Activated CD4-positive, CD25-positive, alpha-beta regulatory T cell treated with anti-CD3 and anti-CD28 coated beads, Interleukin-2, amount 50 U/mL, for 72 hours (primary cell): ENCODE measurements around the gene CCDC33.

Experiments
- DNase-seq: peaks from one replicate; pipeline ENCODE4 v3.0.0; 2021

The CCDC33 gene

DNA sequence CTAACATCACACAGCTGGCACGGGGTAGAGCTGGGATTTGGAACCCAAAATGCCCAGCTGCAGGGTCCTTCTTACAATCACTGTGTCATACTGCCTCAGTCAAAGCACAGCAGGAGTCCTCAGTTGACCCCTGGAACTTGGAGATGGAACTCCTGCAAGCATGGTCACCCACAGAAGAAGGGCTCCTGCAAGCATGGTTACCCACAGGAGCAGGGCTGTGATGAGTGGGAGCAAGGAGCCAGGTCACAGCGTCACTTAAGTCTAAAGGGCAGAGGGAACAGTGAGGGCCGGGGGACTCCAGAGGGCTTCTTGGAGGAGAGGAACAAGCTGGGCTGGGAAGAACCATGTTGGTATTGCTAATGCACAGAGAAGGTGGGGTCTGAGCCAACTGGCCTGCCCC, 24.9 kb downstream of the CCDC33 start:
- DNase-seq, result no peak

DNA sequence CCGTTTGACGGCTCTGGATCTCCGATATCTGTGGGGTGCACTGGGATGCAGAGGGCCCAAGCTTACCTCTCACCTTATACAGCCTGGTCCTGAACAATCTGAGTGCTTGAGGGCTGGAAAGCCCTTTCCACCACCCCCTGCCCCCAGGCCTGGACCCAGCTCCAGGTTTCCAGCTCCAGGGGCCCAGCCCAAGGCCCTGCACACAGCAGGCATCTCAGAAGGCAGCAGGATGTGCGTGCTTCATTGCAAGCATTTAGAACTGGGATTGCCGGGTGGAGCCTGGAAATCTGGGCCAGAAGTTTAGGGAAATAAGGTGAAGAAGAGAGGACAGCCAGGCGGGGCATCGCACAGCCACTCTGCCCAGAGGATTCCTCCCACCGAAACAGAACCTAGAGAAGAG, 25.6 kb downstream of the CCDC33 start:
- DNase-seq, result no peak

DNA sequence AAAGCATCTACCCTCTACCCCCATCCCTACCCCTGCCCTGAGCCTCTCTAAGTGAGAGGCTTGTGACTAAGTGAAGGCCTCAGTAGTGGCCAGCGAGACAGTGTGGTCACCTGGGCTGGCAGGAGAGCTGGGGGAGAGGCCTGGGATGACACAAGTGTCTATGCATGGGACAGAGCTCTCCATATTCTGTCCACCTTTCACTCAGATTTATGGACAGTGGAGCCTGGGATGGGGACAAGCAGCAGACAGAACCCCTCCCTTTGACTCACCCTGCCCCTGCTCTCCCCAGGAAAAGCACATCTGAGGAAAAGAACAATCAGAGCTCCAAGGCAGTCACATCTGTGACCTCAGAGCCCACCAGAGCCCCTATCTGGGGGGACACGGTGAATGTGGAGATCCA, 26.0 kb downstream of the CCDC33 start:
- no peak for DNase-seq

DNA sequence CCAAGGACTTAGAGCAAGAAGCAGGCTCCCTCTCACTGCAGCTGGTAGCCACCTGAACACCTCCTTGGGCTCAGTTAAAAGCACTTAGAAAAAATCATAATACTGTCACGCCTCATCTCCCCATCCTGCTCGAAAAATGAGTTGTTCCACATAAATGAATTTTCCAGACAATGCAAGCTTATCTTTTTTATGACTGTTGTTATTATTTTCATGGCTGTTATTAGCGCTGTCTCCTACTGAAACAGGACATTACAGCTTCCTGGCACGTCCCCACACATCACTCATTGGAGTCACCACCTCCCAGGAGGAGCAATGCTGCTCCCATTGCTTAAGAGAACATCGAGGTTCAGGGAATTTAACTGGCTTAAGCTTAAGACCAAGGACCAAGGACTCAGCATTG, 26.5 kb downstream of the CCDC33 start:
- no peak for DNase-seq

DNA sequence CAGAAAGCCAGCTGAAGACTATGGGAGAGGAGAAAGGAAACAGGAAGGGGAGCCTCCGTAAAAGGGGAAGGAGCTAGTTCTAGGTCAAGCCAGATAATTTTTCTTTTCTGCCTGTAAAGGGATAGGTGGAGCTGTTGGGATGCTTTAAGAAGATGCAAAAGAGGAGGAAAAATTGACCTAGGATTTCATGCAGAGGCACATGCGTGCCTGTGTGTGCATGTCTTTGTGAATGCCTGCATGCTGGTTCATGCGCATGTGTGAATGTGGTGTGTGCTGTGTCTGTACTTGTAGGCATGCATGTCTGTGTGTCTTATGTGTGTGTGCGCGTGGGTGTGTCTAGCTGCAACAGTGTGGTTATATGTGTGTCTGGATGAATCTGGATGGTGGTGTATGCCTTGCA, 27.3 kb downstream of the CCDC33 start:
- no peak for DNase-seq

DNA sequence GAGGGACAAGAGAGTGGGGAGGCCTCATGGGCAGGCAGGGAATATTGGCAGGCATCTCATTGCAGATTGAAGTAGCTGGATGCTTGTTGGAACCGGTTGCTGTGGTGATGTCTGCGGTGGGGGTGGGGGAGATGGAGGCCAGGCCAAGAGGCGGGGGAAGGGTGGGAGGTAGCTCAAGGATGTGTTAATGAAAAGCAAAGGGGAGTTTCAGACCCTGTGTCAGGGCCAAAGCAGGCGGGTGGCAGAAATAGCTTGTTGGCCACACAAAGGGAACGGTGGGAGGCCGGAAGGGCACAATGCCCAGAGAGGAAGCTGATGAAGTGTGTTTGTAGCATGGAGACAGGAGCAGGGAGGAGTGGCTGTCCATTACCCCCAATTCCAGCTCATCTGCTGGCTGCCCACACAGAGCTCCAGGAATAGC, 28.0 kb downstream of the CCDC33 start:
- DNase-seq, result no peak

DNA sequence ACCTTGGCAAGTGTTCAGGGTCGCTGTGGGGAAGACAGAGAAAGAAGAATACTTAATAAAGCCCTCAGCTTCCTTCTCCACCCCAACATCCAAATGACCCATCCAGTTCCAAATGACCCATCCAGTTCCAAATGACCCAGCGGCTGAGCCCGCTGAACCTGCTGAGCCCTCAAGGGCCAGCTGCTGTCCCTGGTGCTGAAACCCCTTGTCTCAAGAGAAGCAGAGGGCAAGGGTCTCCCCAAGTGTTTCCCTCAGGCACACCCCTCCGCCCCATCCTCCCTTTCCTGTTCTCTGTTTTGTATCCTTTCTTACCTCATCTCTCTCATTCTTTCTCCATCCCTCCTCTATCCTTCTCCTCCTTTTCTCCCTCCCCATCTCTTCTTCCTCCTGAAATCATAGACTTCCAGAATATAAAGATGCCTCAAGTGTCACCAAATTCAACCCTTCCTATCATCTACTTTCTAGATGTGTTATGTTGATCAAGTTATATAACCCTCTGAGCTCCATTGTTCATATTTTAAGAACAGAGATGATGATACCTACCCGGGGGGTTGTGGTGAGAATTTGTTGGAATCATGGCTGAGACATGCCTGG, 29.0 kb downstream of the CCDC33 start:
- no peak for DNase-seq

DNA sequence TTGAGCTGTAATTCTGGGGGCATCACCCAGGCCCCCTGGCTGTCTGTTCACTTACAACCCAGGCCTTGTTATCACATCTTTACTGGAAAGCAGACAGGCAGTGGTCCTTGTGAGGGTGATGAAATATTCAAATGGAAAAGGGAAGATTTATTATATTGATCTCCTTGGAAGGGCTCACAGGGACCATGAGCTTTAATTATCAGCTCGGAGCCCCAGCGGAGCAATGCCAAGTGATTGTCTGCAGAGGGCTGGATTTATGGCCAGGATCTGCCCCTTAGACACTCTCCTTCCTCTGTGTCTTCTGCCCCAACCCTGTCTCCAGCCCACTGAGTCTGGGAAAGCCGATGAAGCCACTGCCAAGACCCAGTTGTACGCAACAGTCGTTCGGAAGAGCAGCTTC, 31.9 kb downstream of the CCDC33 start:
- DNase-seq, result no peak

DNA sequence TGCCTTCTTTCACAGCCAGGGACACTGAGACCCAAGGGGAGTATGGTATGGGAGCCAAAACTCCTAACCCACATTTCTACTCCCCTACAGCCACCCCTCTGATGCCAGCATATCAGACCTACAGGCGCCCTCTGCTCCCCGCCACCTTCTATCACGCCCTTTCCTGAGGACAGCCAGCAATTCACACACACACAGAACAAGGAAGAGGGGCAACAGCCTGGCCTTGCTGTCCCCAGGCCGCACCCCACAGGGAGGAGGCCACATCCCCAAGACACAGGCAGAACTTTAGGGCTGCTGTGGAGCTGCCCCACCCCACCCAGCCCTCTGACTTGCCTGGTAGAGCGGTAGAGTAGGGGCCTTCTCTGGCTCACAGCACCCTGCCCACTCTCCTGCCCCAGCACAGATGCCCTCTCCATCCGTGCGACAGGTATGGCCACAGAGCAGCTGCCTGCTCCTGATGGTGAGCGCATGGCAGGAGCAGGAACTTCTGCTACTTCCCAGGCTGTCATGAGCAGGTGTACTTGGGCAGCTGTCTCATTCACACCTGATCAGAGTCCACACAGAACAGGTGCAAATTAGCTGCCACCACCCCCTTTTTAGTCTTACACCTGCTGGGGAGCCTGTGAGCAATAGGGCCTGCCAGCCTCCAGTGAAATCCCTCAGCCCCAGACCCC, 33.4 kb downstream of the CCDC33 start:
- no peak for DNase-seq

DNA sequence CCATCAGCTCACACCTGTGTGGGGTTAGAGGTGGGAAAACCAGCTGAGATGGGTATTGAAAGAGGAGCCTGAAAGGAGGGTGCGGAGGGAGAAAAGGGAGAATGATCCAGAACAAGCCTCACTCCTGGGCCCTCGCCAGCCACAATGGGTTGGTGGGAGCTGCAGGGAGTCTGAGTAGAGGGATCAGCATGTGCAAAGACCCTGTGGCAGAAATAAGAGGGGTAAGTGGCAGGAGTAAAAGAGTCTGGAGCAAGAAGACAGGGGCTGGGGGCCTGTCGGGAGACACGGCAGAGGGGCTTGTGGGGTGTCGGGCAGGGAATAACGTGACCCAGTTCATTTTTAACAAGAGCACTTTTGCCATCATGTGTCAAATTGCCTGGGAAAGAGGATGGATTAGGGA, 34.0 kb downstream of the CCDC33 start:
- no peak for DNase-seq

DNA sequence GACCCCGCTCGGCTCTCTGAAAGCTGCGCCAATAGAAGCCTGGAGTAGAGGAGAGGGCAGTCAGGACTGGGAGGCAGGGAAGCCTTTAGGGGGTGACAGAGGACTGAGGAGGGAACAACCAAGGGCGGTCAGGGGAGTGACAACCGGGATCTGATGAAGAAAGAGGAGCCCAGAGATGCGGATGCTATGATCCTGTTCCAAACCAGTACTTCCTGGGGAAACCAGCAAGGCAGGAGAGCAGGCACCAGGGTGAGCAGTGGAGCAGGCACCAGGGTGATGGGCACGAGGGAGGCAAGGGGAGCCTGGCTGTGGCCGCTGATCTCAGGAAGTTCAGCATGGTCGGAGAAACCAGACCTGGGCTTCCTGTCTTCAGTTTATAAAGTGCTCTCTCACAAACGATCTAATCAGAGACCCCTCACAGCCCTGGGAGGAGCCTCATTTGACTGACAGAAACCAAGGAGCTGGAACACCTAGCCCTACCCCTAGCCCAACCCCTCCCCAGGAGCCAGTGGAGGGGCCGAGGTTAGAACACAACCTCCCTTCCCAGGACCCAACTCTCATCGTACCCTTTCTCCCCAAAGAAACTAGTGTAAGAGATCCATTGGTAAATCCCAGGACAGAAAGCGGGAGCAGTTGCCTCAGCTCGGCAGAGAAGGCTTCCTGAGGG, 34.9 kb downstream of the CCDC33 start:
- DNase-seq, result no peak

DNA sequence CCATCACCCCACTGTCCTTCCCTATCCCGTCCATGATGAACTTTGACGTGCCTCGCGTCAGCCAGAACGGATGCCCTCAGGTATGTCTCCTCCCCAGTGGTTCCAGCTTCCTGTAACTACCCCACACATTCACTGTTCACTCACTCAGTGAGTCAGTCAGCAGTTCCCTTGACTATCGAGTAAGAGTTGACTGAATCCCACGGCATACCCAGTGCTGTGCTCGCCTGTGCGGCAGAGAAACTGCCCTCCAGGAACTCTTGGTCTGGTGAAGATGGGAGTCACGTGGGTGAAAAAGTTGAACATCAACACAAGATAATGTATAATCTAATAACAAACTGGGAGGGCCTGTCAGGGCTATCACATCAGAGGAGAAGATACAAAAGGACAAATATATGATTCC, 36.7 kb downstream of the CCDC33 start:
- no peak for DNase-seq

DNA sequence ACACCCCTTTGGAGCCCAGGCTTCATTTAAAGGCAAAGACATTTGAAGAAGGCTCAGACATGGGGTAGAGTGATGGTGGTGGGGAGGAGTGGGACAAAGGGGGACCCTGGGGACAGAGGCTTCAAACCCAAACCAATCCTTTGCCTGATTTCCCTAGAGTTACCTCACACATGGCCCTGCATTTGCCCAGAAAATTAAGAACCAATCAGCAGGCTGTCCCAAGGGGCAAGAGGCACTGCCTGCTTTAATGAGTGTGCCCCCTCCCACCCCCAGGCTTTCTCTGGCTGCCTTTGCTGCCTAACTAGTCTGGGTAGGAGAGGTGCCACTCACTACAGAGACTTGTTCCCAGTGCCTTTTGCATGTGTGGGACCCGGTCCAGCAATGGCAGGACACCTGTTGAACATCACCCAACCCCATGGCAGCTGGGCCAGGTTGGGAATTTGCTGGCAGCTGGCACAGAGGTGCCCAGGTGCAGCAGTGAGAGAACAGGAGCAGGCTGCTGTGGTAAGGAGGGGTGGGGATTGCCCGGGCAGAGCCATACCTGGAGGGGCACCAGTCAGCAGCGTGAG, 38.4 kb downstream of the CCDC33 start:
- no peak for DNase-seq

DNA sequence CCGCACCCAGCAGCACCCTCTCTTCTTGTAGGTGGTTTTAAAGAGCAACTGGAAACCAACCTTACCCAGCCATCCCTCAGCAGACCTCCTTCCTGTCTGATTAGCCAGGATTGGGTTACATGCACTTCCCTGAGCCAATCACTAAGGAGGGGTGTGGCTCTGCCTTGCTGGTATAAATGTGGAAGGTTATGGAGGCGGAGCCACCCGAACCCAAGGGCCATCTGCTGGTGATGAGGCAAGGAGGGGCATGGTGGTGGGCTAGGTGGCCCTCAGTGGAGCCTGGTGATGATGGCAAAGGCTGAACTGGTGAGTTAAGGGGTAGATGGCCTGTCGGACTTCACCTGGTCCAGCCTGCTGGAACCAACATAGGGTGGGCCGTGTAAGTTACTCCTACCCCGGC, 39.8 kb downstream of the CCDC33 start:
- no peak for DNase-seq

DNA sequence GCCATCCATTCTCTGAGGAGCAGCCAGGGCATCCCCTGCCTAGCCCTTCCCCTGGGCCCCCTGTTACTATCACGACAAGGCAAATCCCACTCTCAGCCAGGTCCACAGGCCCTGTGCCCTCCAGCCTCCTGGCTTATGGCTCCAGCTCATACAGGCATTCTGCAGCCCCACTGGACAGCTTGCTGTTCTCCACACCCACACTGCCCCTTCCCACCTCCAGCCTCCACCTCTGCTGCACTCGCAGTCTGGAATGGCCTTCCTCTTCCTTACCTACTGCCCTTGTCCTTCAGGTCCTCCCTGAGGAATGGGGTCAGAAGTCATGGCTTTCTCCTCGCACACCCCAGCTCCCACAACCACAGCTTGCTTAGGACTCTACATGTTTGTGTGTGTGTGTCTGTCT, 40.4 kb downstream of the CCDC33 start:
- DNase-seq, result no peak

DNA sequence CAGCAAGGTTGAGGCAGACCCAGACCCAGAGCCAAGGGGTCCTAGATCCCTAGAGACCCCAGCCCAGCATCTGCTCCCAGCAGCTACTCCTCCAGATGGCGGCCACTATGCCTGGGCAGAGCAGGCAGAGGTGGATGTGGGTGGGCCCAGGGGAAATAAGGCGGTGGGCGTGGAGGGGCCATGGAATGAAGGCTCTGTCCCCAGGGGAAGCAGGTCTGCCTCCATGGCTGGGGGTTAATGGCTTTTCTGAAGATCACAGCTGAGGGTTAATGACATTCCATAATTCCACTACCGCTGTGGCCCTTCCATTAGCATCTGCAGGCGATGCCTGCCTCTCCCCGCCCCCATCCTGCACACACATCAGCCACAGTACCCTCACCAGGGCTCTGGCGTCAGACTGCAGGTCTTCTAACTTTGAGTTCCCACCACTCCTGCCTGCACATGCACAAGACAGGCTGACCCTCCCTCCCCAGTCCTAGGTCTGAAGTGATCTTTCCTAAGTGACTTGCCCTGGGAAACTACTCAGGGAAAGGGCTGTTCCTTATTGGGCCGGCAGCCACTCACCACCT, 41.2 kb downstream of the CCDC33 start:
- DNase-seq, result no peak

DNA sequence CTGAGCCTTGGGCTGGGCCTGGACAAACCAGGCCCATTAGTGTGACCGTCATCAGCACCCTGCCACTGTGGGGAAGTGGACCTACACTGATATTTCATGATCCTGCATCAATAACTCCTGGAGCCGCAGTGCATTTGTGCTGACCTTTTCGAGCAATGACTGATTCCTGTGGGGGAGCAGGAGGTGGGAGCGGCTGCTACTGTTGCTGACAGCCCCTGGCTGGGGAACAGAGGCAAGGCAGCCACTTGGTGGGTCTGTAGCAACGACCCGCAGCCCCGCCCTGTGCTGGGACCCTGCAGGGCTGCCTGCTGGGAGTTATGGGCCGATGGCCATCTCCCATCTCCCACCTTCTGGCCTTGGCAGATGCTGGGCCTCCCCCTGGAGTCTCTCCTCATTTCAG, 42.1 kb downstream of the CCDC33 start:
- no peak for DNase-seq

DNA sequence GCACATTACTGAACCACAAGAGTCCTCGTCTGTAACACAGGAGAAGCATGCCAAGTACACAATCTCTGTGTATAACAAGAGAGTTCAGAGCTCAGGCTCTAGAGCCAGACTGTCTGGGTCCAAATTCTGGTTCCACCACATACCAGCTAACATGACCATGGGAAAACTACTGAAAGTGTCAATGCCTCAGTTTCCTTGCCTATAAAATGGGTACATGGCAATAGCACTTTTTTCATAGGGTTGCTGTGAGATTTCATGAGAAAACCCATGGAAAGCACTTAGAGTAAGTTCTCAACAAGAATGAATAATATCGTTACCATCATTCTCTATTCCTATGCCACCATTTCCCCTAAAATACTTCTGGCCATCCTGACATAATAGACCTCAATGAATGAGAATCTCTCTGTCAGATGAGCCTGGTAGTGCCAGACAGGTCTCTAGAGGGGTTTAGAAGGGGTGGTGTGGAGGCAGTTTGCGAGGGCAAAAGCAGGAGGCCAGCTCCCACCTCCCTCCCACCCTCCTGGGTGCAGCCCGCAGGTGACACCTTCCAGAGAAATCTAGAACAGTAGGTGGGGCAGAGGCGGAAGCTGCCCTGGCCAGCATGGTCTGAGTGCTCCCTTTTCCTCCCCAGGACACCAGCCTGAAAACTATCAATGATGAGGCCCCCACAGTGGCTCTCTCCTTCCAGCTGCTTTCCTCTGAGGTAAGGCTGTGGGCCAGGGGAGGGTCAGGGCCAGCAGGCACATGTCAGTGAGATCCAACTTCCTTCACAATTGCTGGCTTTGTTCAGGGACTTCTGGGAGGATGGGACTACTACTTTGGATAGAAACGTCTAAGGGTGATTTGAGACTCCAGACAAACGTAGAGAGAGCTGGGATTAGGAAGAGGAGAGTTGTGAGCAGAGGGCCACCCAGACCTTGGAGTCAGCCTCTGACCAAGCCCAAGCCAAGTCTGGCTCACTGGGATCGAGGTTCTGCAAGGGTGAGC, 45.3 kb downstream of the CCDC33 start:
- no peak for DNase-seq

DNA sequence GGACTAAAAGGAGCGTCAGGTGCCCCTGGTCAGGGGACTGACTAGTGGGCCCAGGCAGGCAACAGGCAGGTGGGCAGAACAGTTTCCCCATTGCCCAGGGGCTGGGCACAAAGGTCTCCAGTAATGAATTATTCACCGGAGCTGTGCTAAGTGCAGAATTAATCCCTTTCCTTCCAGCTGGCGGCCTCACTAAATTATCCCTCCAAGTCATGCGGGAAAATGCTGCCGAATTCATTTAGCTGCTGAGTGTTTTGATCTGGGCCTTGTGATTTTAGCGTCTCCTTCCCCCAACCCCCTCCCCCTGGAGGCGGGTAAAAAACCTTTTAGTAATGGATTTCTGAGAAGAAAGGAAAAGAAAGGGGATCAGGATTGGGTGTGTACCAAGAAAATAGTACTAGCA, 47.2 kb downstream of the CCDC33 start:
- no peak for DNase-seq

DNA sequence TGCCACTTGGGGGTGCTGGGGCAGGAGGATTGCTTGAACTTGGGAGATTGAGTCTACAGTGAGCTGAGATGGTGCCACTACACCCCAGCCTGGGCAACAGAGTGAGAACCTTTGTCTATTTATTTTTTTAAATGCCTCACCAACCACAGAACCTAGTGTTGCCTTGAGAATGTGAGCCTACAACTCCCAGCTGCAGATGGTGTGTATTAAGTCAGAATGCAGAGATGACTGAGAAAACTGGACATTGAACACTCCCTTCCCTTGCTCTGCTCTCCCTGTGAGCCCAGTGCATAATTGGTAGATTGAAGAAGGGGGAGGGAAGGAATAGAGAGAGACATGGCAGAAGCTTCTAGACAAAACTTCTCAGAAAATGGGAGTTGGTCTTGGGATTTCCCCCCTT, 53.5 kb downstream of the CCDC33 start:
- DNase-seq, result no peak

DNA sequence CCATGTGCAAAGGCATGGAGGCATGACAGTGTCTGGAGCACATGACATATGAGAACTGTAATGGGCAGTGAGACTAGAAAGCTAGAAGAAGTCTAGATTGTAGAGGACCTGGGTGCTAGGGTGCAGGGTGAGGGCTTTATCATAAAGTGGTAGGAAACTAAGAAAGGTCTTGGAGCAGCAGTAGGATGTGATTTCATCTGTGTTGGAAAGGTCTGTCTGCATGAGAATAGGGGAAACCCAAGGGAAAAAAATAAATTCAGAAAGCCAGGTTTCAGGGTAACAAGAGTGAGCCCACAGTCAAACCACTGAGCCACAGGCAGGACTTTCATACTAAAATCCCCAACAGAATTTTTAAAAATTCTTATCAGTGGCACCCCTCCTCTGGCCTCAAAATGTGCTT, 54.5 kb downstream of the CCDC33 start:
- DNase-seq, result no peak
